ENCODE measurements around the gene ECHDC3. TPM values are rescaled to one million over a fixed set of nuclear protein-coding genes. Genes with fewer than 3 reads are reported as not detected.

ECHDC3 gene
- total and polyA plus RNA-seq, 2 donors (not counting 3 experiments of a cell fraction or from before 2014, with no cell fraction given) = 6.0 to 7.3 TPM

- Histone ChIP-seq H3K9me3 (replicated peaks; ENCODE audit: control insufficient read depth, insufficient read depth, low read length) (no peaks in the 10 kb centered on the region), H3K27me3 (ENCODE audit: control insufficient read depth in 2 of 2, insufficient read depth in 2 of 2, low read length in 2 of 2) (peaks cover 2% of the 10 kb centered on the region in 2 experiments), H3K9ac (replicated peaks; ENCODE audit: extremely low read depth, insufficient read depth, low read length) (no peak overlapping the region), H3K4me3 (replicated peaks in 1 of 3; ENCODE audit: insufficient read depth in 1 of 3, low read depth in 1 of 3, low read length in 3 of 3) (no peak overlapping the region), H3K27ac (ENCODE audit: insufficient read depth, low read depth, low read length) (no peak overlapping the region), H3K36me3 (ENCODE audit: control insufficient read depth in 2 of 2, extremely low read depth in 1 of 2, insufficient read depth in 2 of 2, low read length in 2 of 2) (no peaks in the 10 kb centered on the region), H2AFZ (ENCODE audit: low read depth, low read length) (no peak overlapping the region), H3K79me2 (ENCODE audit: control insufficient read depth, insufficient read depth, low read length) (no peaks in the 10 kb centered on the region), H3K4me1 (ENCODE audit: control insufficient read depth, extremely low read depth, insufficient read depth, low read length) (no peaks in the 10 kb centered on the region), H4K20me1 (replicated peaks; ENCODE audit: control insufficient read depth, extremely low read depth, insufficient read depth, low read length) (no peaks in the 10 kb centered on the region), H3K4me2 (ENCODE audit: insufficient read depth, low read length) (no peak overlapping the region), H3K9me1 (replicated peaks; ENCODE audit: control insufficient read depth, extremely low read depth, insufficient read depth, low read length) (no peaks in the 10 kb centered on the region)
- POLR2A ChIA-PET = no interaction called here
- FAIRE-seq (no peak), DNase-seq (ENCODE audit: low read depth, low spot score) (no peak)
- intact Hi-C loops (cut with micrococcal nuclease) = no loop called here
- CTCF ChIA-PET = interaction anchor here (0.6 to 3.9 kb wide), 3 partner anchors 9 to 1585 kb away, joined by 3 to 20 read pairs (median 3); no protein-coding TSS in a partner anchor
- no TSS peak for BruUV-seq (replicated peaks)
- dilution Hi-C loops (cut with MboI; ENCODE audit: extremely low pct_ligation_motif_present, low sequenced_read_pairs) = loop anchor here (25.0 kb wide), 1 partner anchor 262 kb away; no protein-coding TSS in a partner anchor
- TF ChIP-seq POLR2A (IDR thresholded peaks at IDR 0.05; ENCODE audit: low read depth, low read length) (no peak), JUN (IDR thresholded peaks at IDR 0.05; ENCODE audit: borderline replicate concordance, insufficient read depth, insufficient read length, low read depth) (no peak), CTCF (IDR thresholded peaks at IDR 0.05; ENCODE audit: extremely low read depth in 1 of 2, insufficient read depth in 1 of 2, low read depth in 1 of 2, low read length in 2 of 2) (no peak), GATA2 (IDR thresholded peaks at IDR 0.05; ENCODE audit: insufficient read depth, insufficient read length, low read depth, low read length) (no peak), EZH2 (IDR thresholded peaks at IDR 0.05; ENCODE audit: borderline replicate concordance, low read depth, low read length, severe bottlenecking) (no peak), MYC (IDR thresholded peaks at IDR 0.05; ENCODE audit: low read depth, low read length) (no peak), FOS (IDR thresholded peaks at IDR 0.05; ENCODE audit: borderline replicate concordance, insufficient read depth, low read length) (no peak), POLR2AphosphoS5 (IDR thresholded peaks at IDR 0.05; ENCODE audit: insufficient read depth, low read depth, low read length) (no peak), MAX (IDR thresholded peaks at IDR 0.05; ENCODE audit: insufficient read depth, insufficient read length) (no peak)
Observed at GRCh38 chr10:11773761-11774441, 31.7 kb downstream of the ECHDC3 start.
